NCI-H187 treated with DMSO at 0.1 percent for 48 hours (cell line): ENCODE measurements around the gene ZNF41.
"Not testable (repeated sequence)": the region's sequence is repeated elsewhere in the genome, so short reads cannot be mapped to it uniquely, and the experiment has no call there.

ENCODE experiments used
- DNase-seq: peaks from one replicate; lab custom pipeline; 2025; lab: John Stamatoyannopoulos, UW

Gene ZNF41

GRCh38 chrX:47482512-47483305 lies at the start of gene ZNF41:
Gene ZNF41, minus strand, starts transcription at chrX:47483222. Its CDS starts 15,741 bp downstream, at chrX:47467481.
- peak; percentile 43 for DNase-seq

GRCh38 chrX:47530049-47530448 lies 47.0 kb upstream of the ZNF41 start:
- no peak for DNase-seq

GRCh38 chrX:47529548-47529947 lies 46.5 kb upstream of the ZNF41 start:
- DNase-seq = no peak

GRCh38 chrX:47523713-47524166 lies 40.7 kb upstream of the ZNF41 start:
- DNase-seq = no peak

GRCh38 chrX:47523297-47523696 lies 40.3 kb upstream of the ZNF41 start:
- peak; percentile 6 for DNase-seq

- no peak for DNase-seq
These were observed 35.1 kb upstream of the ZNF41 start for GRCh38 chrX:47518144-47518543.

- no peak for DNase-seq
These were observed 33.1 kb upstream of the ZNF41 start for GRCh38 chrX:47515941-47516665.

- DNase-seq = no peak
These were observed 31.7 kb upstream of the ZNF41 start for GRCh38 chrX:47514533-47515235.

- DNase-seq = not testable (repeated sequence)
These were observed 30.3 kb upstream of the ZNF41 start for GRCh38 chrX:47513034-47513965.

GRCh38 chrX:47512383-47512782 lies 29.4 kb upstream of the ZNF41 start:
- DNase-seq = not testable (repeated sequence)

- no peak for DNase-seq
These were observed 24.3 kb upstream of the ZNF41 start for GRCh38 chrX:47507153-47507867.

GRCh38 chrX:47503151-47503550 lies 20.1 kb upstream of the ZNF41 start:
- no peak for DNase-seq

GRCh38 chrX:47502316-47503125 lies 19.5 kb upstream of the ZNF41 start:
- no peak for DNase-seq

- DNase-seq = no peak
These were observed 18.4 kb upstream of the ZNF41 start for GRCh38 chrX:47501226-47502074.

GRCh38 chrX:47500554-47500953 lies 17.5 kb upstream of the ZNF41 start:
- DNase-seq = no peak

GRCh38 chrX:47499293-47499692 lies 16.3 kb upstream of the ZNF41 start:
- no peak for DNase-seq

GRCh38 chrX:47498411-47498810 lies 15.4 kb upstream of the ZNF41 start:
- DNase-seq = no peak

GRCh38 chrX:47497271-47497888 lies 14.4 kb upstream of the ZNF41 start:
- no peak for DNase-seq

GRCh38 chrX:47492133-47492532 lies 9.1 kb upstream of the ZNF41 start:
- not testable (repeated sequence) for DNase-seq
